ENCODE measurements around the gene PIEZO2. TPM values are rescaled to one million over a fixed set of nuclear protein-coding genes. Genes with fewer than 3 reads are reported as not detected.

PIEZO2 gene
- total and polyA plus RNA-seq, 9 donors, result 2.0 to 8.5 (median 3.2) TPM

DNA sequence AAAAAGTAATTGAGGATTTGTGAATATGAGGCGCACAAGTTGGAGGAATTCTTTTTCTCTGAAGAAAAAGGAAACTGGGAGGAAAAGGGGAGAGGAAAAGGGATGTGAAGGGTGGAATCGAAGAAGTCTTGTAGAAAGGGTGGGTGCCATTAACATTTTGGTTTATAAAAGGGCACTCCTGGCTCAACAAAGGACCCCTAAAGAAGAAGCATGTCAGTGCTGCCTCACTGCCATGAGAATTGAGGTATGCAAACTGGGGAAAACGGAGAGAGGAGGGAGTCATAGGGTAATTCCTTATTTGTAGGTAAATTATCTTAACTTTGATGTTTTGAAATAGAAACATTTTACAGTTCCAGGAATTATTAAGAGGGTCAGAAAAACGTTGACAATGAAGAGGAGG is 416.4 kb downstream of the PIEZO2 start:
- H3K4me1 ChIP-seq (ENCODE audit: insufficient read depth), result no peaks in the 10 kb centered on the region
- H3K36me3 ChIP-seq, result no peaks in the 10 kb centered on the region
- no peak for DNase-seq
- intact Hi-C loops (cut with DNase I), result no loop called here
- no peaks in the 10 kb centered on the region for H3K27me3 ChIP-seq
- H3K4me3 ChIP-seq, result no peak overlapping the region
- 38 to 42% (median 41%) methylated on average over 4 of the region's 4 CpGs for WGBS, 3 donors
- no peak overlapping the region for H3K27ac ChIP-seq
- H3K9me3 ChIP-seq, result no peaks in the 10 kb centered on the region
- no peak for TF ChIP-seq POLR2A (IDR thresholded peaks at IDR 0.05)
- TF ChIP-seq, protein P1, sequence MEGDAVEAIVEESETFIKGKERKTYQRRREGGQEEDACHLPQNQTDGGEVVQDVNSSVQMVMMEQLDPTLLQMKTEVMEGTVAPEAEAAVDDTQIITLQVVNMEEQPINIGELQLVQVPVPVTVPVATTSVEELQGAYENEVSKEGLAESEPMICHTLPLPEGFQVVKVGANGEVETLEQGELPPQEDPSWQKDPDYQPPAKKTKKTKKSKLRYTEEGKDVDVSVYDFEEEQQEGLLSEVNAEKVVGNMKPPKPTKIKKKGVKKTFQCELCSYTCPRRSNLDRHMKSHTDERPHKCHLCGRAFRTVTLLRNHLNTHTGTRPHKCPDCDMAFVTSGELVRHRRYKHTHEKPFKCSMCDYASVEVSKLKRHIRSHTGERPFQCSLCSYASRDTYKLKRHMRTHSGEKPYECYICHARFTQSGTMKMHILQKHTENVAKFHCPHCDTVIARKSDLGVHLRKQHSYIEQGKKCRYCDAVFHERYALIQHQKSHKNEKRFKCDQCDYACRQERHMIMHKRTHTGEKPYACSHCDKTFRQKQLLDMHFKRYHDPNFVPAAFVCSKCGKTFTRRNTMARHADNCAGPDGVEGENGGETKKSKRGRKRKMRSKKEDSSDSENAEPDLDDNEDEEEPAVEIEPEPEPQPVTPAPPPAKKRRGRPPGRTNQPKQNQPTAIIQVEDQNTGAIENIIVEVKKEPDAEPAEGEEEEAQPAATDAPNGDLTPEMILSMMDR (IDR thresholded peaks at IDR 0.05), result no peak
- TF ChIP-seq EP300 (IDR thresholded peaks at IDR 0.05), result no peak

DNA sequence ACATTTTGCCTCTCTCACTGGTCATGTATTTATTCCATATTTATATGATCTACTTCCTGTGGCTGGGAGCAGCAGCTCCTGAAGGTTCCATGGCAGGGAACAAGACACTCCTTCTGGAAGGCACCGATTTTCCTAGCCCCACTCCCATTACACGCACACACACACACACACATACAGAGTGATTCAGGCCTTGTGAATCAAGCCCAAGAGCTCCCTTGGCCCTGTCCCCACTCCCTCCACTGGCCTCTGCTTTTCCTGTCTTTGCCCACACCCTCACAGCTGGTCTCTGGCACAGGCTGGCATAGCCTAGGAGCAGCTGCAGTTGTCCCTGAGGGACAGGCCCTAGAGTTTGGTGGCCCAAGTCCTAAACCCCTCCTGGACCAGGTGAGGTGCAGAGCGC is 421.9 kb downstream of the PIEZO2 start:
- Histone ChIP-seq H3K27ac (no peak overlapping the region), H3K27me3 (no peaks in the 10 kb centered on the region), H3K36me3 (no peaks in the 10 kb centered on the region), H3K4me3 (no peak overlapping the region), H3K9me3 (no peaks in the 10 kb centered on the region), H3K4me1 (ENCODE audit: insufficient read depth) (no peaks in the 10 kb centered on the region)
- TF ChIP-seq, protein P1 (IDR thresholded peaks at IDR 0.05), result no peak
- TF ChIP-seq POLR2A (IDR thresholded peaks at IDR 0.05) (no peak), EP300 (IDR thresholded peaks at IDR 0.05) (no peak)
- DNase-seq, result no peak
- 77 to 88% (median 86%) methylated on average over 3 of the region's 3 CpGs for WGBS, 3 donors
- intact Hi-C loops (cut with DNase I), result no loop called here

GRCh38 chr18:10726198-10727068 is 422.9 kb downstream of the PIEZO2 start:
- Histone ChIP-seq H3K27ac (no peak overlapping the region), H3K9me3 (no peaks in the 10 kb centered on the region), H3K4me1 (ENCODE audit: insufficient read depth) (no peaks in the 10 kb centered on the region), H3K27me3 (no peaks in the 10 kb centered on the region), H3K36me3 (no peaks in the 10 kb centered on the region), H3K4me3 (no peak overlapping the region)
- DNase-seq, result no peak
- TF ChIP-seq EP300 (IDR thresholded peaks at IDR 0.05), result no peak
- TF ChIP-seq, protein P1 (IDR thresholded peaks at IDR 0.05), result no peak
- no peak for TF ChIP-seq POLR2A (IDR thresholded peaks at IDR 0.05)
- WGBS, 3 donors, result 17 to 60% (median 49%) methylated on average over 43 to 67 of the region's 67 CpGs
- intact Hi-C loops (cut with DNase I), result no loop called here

- DNase-seq, result no peak
- intact Hi-C loops (cut with DNase I), result no loop called here
- 92 to 97% (median 93%) methylated on average over 17 to 18 of the region's 18 CpGs for WGBS, 3 donors
- no peaks in the 10 kb centered on the region for H3K4me1 ChIP-seq (ENCODE audit: insufficient read depth)
- no peak for TF ChIP-seq POLR2A (IDR thresholded peaks at IDR 0.05)
- TF ChIP-seq, protein P1 (IDR thresholded peaks at IDR 0.05), result no peak
- H3K27me3 ChIP-seq, result no peaks in the 10 kb centered on the region
- H3K4me3 ChIP-seq, result no peak overlapping the region
- no peaks in the 10 kb centered on the region for H3K9me3 ChIP-seq
- no peak overlapping the region for H3K27ac ChIP-seq
- H3K36me3 ChIP-seq, result no peaks in the 10 kb centered on the region
These were observed 424.7 kb downstream of the PIEZO2 start for GRCh38 chr18:10724666-10725065.

Measured in ovary (tissue), 9 donors.